H1 (cell line): Measurements from ENCODE around the gene ADAMTS17. TPM values are rescaled to one million over a fixed set of nuclear protein-coding genes. Genes with fewer than 3 reads are reported as not detected.

ENCODE experiments used
- CTCF ChIA-PET: fragments of 300-600 bp; sonication (Branson Sonifier 250); formaldehyde crosslinking; loops from one replicate; lab custom pipeline; 2021; ENCODE audit not compliant: partially characterized antibody; lab: Charles Lee
- POLR2A ChIA-PET: fragments of 300-600 bp; sonication (Branson Sonifier 250); formaldehyde crosslinking; loops from one replicate; lab custom pipeline; 2021; ENCODE audit warnings: inconsistent platforms; ENCODE audit not compliant: partially characterized antibody; lab: Charles Lee
- DNase-seq, 2 experiments: peaks; one replicate each; pipeline versions ENCODE4 v3.0.0 to v3.0.0-alpha.2; 2010 to 2022; ENCODE audit warnings: low spot score in 2 of 2, low read depth in 1 of 2, mixed read lengths in 1 of 2
- FAIRE-seq: peaks from 2 replicates; lab custom pipeline; 2011; peaks lifted over from hg19 to GRCh38; lab: Jason Lieb, UNC
- H2AFZ ChIP-seq: 2 replicates; pipeline ENCODE4 v1.8.1; 2012; ENCODE audit warnings: low read length, inconsistent platforms
- H2AK5ac ChIP-seq: 2 replicates; pipeline ENCODE4 v1.6.1; 2013; ENCODE audit warnings: low read depth, low read length
- H2BK120ac ChIP-seq: replicated peaks from 2 replicates; pipeline ENCODE3; 2013; ENCODE audit warnings: low read depth, low read length, inconsistent platforms
- H2BK12ac ChIP-seq: 2 replicates; pipeline ENCODE4 v1.6.1; 2013; ENCODE audit warnings: low read depth, low read length
- H2BK15ac ChIP-seq: 2 replicates; pipeline ENCODE4 v1.6.1; 2013; ENCODE audit warnings: low read length
- H2BK20ac ChIP-seq: 2 replicates; pipeline ENCODE4 v1.6.1; 2013; ENCODE audit warnings: low read length
- H2BK5ac ChIP-seq: 2 replicates; pipeline ENCODE4 v1.6.1; 2013; ENCODE audit warnings: low read depth, low read length
- H3K14ac ChIP-seq: 2 replicates; pipeline ENCODE4 v1.6.1; 2013; ENCODE audit warnings: inconsistent platforms; ENCODE audit not compliant: insufficient read length
- H3K18ac ChIP-seq: 2 replicates; pipeline ENCODE4 v1.6.1; 2013; ENCODE audit warnings: low read length; ENCODE audit errors: extremely low read depth
- H3K23ac ChIP-seq: 2 replicates; pipeline ENCODE4 v1.6.1; 2013; ENCODE audit warnings: inconsistent platforms; ENCODE audit not compliant: insufficient read length
- H3K23me2 ChIP-seq: 2 replicates; pipeline ENCODE4 v1.6.1; 2013; ENCODE audit warnings: low read depth, low read length
- H3K27ac ChIP-seq: 2 replicates; pipeline ENCODE4 v1.6.1; 2011; ENCODE audit warnings: low read depth, low read length, inconsistent platforms
- H3K27me3 ChIP-seq, 4 experiments: replicated peaks in 1 of 4; 1 replicate in 1 of 4; 2 replicates in 3 of 4; pipeline versions ENCODE4 v1.6.1 to v1.8.1; 2011 to 2013; ENCODE audit warnings: low read length in 3 of 4, mild to moderate bottlenecking in 3 of 4, inconsistent platforms in 2 of 4, mixed read lengths in 2 of 4, moderate library complexity in 1 of 4; ENCODE audit not compliant: control insufficient read depth in 3 of 4, insufficient read depth in 3 of 4; ENCODE audit errors: extremely low read depth in 1 of 4
- H3K36me3 ChIP-seq, 4 experiments: 2 replicates each; pipeline versions ENCODE4 v1.6.1 to v1.8.1; 2011 to 2013; ENCODE audit warnings: mild to moderate bottlenecking in 4 of 4, low read length in 3 of 4, moderate library complexity in 2 of 4, control low read depth in 1 of 4, inconsistent platforms in 1 of 4; ENCODE audit not compliant: insufficient read depth in 4 of 4, control insufficient read depth in 2 of 4
- H3K4ac ChIP-seq: replicated peaks from 2 replicates; pipeline ENCODE3; 2013; ENCODE audit warnings: low read length, low read depth, mixed read lengths, inconsistent platforms; ENCODE audit not compliant: insufficient read length
- H3K4me1 ChIP-seq, 4 experiments: replicated peaks in 1 of 4; 1 replicate in 1 of 4; 2 replicates in 3 of 4; pipeline versions ENCODE4 v1.6.1 to v1.8.1; 2011 to 2013; ENCODE audit warnings: low read length in 3 of 4, inconsistent platforms in 2 of 4, mixed read lengths in 1 of 4; ENCODE audit not compliant: insufficient read depth in 4 of 4, control insufficient read depth in 3 of 4
- H3K4me2 ChIP-seq, 2 experiments: 2 replicates each; pipeline versions ENCODE4 v1.6.1 to v1.8.1; 2011 to 2013; ENCODE audit warnings: low read depth in 2 of 2, low read length in 2 of 2, control low read depth in 1 of 2, inconsistent platforms in 1 of 2, mild to moderate bottlenecking in 1 of 2; ENCODE audit not compliant: insufficient read depth in 1 of 2
- H3K4me3 ChIP-seq, 4 experiments: fragments of 200-600, 300-600 bp in 1 of 4; sonication (generic), shearing (Covaris generic), sonication (Bioruptor Twin) in 1 of 4; 2 replicates each; pipeline versions ENCODE4 v1.5.1 to v1.8.1; 2011 to 2016; ENCODE audit warnings: low read length in 4 of 4, low read depth in 3 of 4, control low read depth in 2 of 4, inconsistent platforms in 2 of 4, mild to moderate bottlenecking in 2 of 4, mixed read lengths in 1 of 4, moderate library complexity in 1 of 4; ENCODE audit not compliant: insufficient read depth in 2 of 4; ENCODE audit errors: extremely low read depth in 1 of 4
- H3K56ac ChIP-seq: replicated peaks from 2 replicates; pipeline ENCODE3; 2013; ENCODE audit warnings: low read depth, mild to moderate bottlenecking, mixed read lengths, low read length, inconsistent platforms; ENCODE audit not compliant: insufficient read length
- H3K79me1 ChIP-seq: 2 replicates; pipeline ENCODE4 v1.6.1; 2013; ENCODE audit warnings: low read depth, low read length, control low read depth
- H3K79me2 ChIP-seq, 2 experiments: 2 replicates each; pipeline versions ENCODE4 v1.6.1 to v1.8.1; 2012 to 2013; ENCODE audit warnings: low read length in 2 of 2, mild to moderate bottlenecking in 2 of 2, inconsistent platforms in 1 of 2; ENCODE audit not compliant: insufficient read depth in 2 of 2, control insufficient read depth in 1 of 2
- H3K9ac ChIP-seq, 4 experiments: replicated peaks in 1 of 4; 1 replicate in 1 of 4; 2 replicates in 3 of 4; pipeline versions ENCODE4 v1.6.1 to v1.8.1; 2011 to 2013; ENCODE audit warnings: low read depth in 3 of 4, low read length in 3 of 4, control low read depth in 2 of 4, mild to moderate bottlenecking in 2 of 4, moderate library complexity in 2 of 4, inconsistent platforms in 1 of 4; ENCODE audit errors: extremely low read depth in 1 of 4
- H3K9me3 ChIP-seq, 2 experiments: 2 replicates each; pipeline versions ENCODE4 v1.6.1 to v1.8.1; 2012 to 2013; ENCODE audit warnings: mild to moderate bottlenecking in 2 of 2, moderate library complexity in 2 of 2, control low read depth in 1 of 2, inconsistent platforms in 1 of 2, low read depth in 1 of 2, low read length in 1 of 2, mixed read lengths in 1 of 2; ENCODE audit not compliant: insufficient read depth in 2 of 2
- H4K20me1 ChIP-seq, 2 experiments: replicated peaks in 1 of 2; 2 replicates each; pipeline versions ENCODE3 to v1.8.1; 2011 to 2013; ENCODE audit warnings: inconsistent platforms in 2 of 2, low read length in 2 of 2, mild to moderate bottlenecking in 1 of 2; ENCODE audit not compliant: insufficient read depth in 2 of 2, control insufficient read depth in 1 of 2
- H4K5ac ChIP-seq: 2 replicates; pipeline ENCODE4 v1.6.1; 2013; ENCODE audit warnings: low read length, low read depth, mixed read lengths, inconsistent platforms; ENCODE audit not compliant: insufficient read length
- H4K8ac ChIP-seq: 2 replicates; pipeline ENCODE4 v1.8.0; 2013; ENCODE audit warnings: mild to moderate bottlenecking, moderate library complexity, low read length, inconsistent platforms; ENCODE audit not compliant: insufficient read depth; ENCODE audit errors: extremely low read depth
- H4K91ac ChIP-seq: replicated peaks from 2 replicates; pipeline ENCODE3; 2013; ENCODE audit warnings: low read length, mixed read lengths, inconsistent platforms; ENCODE audit not compliant: insufficient read length
- ATF2 ChIP-seq: IDR thresholded peaks from 2 replicates; pipeline ENCODE4 v1.6.1; 2012; ENCODE audit warnings: low read length, inconsistent platforms
- ATF3 ChIP-seq: IDR thresholded peaks from 2 replicates; pipeline ENCODE4 v1.6.1; 2011; ENCODE audit warnings: low read depth, mild to moderate bottlenecking, low read length; ENCODE audit not compliant: insufficient read depth
- FOSL1 ChIP-seq: IDR thresholded peaks from 2 replicates; pipeline ENCODE4 v1.6.1; 2011; ENCODE audit warnings: mild to moderate bottlenecking, low read depth, low read length, moderate library complexity; ENCODE audit not compliant: insufficient read depth
- GTF2F1 ChIP-seq: IDR thresholded peaks from 2 replicates; pipeline ENCODE4 v1.6.1; 2012; ENCODE audit warnings: low read depth, low read length, improper control_type of control experiment, borderline replicate concordance
- HDAC2 ChIP-seq, 2 experiments: fragments of 300-600 bp in 1 of 2; sonication (generic) in 1 of 2; IDR thresholded peaks; 2 replicates each; pipeline ENCODE4 v1.6.1; 2011 to 2012; ENCODE audit warnings: low read depth in 2 of 2, low read length in 2 of 2, mild to moderate bottlenecking in 2 of 2, moderate library complexity in 2 of 2, borderline replicate concordance in 1 of 2, inconsistent platforms in 1 of 2
- KDM4A ChIP-seq: IDR thresholded peaks from one replicate; pipeline ENCODE4 v1.7.1; 2012; ENCODE audit warnings: low read depth, mild to moderate bottlenecking, moderate library complexity, low read length, inconsistent platforms; ENCODE audit not compliant: severe bottlenecking
- SP1 ChIP-seq: IDR thresholded peaks from 2 replicates; pipeline ENCODE4 v1.6.1; 2011; ENCODE audit warnings: low read depth, low read length
- TAF7 ChIP-seq: optimal IDR thresholded peaks from 2 replicates; pipeline ENCODE3; 2011; ENCODE audit warnings: low read depth, mild to moderate bottlenecking, inconsistent platforms, low read length, moderate library complexity, borderline replicate concordance
- WGBS, 2 experiments: shearing (Covaris generic) in 1 of 2; methylation state at CpG; one replicate each; pipeline versions ENCODE4 v1.1.6 to v1.1.7; 2013 to 2015; ENCODE audit warnings: low lambda C conversion rate in 2 of 2, mixed read lengths in 2 of 2, inconsistent platforms in 1 of 2, low coverage in 1 of 2, missing lambda C conversion rate in 1 of 2; ENCODE audit not compliant: insufficient replicate concordance in 2 of 2, insufficient coverage in 1 of 2, insufficient read length in 1 of 2; ENCODE audit errors: extremely low coverage in 1 of 2, missing lambda C conversion rate in 1 of 2; 5-methylcytosine and 5-hydroxymethylcytosine counted together
- polyA plus RNA-seq, 7 experiments: library from polyadenylated mRNA; depleted of rRNA in 3 of 7; stranded (reverse) in 5 of 7; unstranded in 2 of 7; fragments of >200 nt in 5 of 7; fragments of 200-250 nt in 2 of 7; gene quantifications; 1 replicate in 5 of 7; 2 replicates in 1 of 7; 4 replicates in 1 of 7; pipeline versions ENCODE4 v1.2.1 to v1.2.3, GENCODE V29; 2011 to 2013; ENCODE audit warnings: missing spikeins in 2 of 7, mixed read lengths in 2 of 7
- total RNA-seq: library from RNA; stranded (reverse); fragmentation: NEBNext Ultra II Directional; extraction: Animal tissue kit (Norgen Biotek cat#: 25700); gene quantifications from 2 replicates; pipeline ENCODE4 v1.2.1, GENCODE V29; 2021

The ADAMTS17 gene
- total and polyA plus RNA-seq, 2 of the 8 experiments (the other 6 are each of a cell fraction or from before 2014, with no cell fraction given) = 0.51 to 1.7 TPM

- FAIRE-seq (no peak), DNase-seq (no peak)
- Histone ChIP-seq H3K27me3 (no peaks in the 10 kb centered on the region), H4K8ac (no peak overlapping the region), H2BK12ac (no peak overlapping the region), H3K23me2 (no peaks in the 10 kb centered on the region), H2BK15ac (no peak overlapping the region), H4K5ac (no peak overlapping the region), H3K4me1 (peaks cover 0 to 4% (median 0%) of the 10 kb centered on the region in 4 experiments; a peak in 2 of 7 replicates), H3K18ac (no peak overlapping the region), H3K4me3 (no peak overlapping the region), H2AFZ (no peak overlapping the region; the same call in 1 of the 2 replicates), H3K4me2 (no peak overlapping the region), H3K14ac (no peak overlapping the region), H3K9me3 (no peaks in the 10 kb centered on the region), H3K27ac (no peak overlapping the region), H4K91ac (no peak overlapping the region), H3K56ac (no peak overlapping the region), H3K23ac (no peak overlapping the region), H3K9ac (no peak overlapping the region), H3K79me1 (no peaks in the 10 kb centered on the region), H2BK5ac (no peak overlapping the region), H3K4ac (no peak overlapping the region), H4K20me1 (no peaks in the 10 kb centered on the region), H2BK20ac (no peak overlapping the region), H3K36me3 (no peaks in the 10 kb centered on the region), H2AK5ac (no peak overlapping the region), H2BK120ac (no peak overlapping the region), H3K79me2 (no peaks in the 10 kb centered on the region)
- CTCF ChIA-PET = interaction anchor here (0.6 to 1.1 kb wide), 3 partner anchors 22 to 238 kb away, joined by 3 read pairs; no protein-coding TSS in a partner anchor
- 82% methylated on average over 15 of the region's 15 CpGs; no CpG with 5 or more reads in 1 of the 2 experiments for WGBS, 2 experiments
- POLR2A ChIA-PET = no interaction called here
- TF ChIP-seq KDM4A = no peak
- no peak for TF ChIP-seq GTF2F1
- TF ChIP-seq ATF3 = no peak
- TF ChIP-seq ATF2 = no peak
- TF ChIP-seq HDAC2 (IDR thresholded peaks at IDR 0.05; ENCODE audit: borderline replicate concordance in 1 of 2, low read depth in 2 of 2, low read length in 2 of 2) = no peak
- no peak for TF ChIP-seq SP1
- TF ChIP-seq FOSL1 = no peak
- TF ChIP-seq TAF7 = no peak
Observed at GRCh38 chr15:100111125-100112060, 230.4 kb downstream of the ADAMTS17 start.
